ENCODE results near the gene PIK3R5. TPM values are rescaled to one million over a fixed set of nuclear protein-coding genes. Genes with fewer than 3 reads are reported as not detected.

The PIK3R5 gene
- total and polyA plus RNA-seq, 2 donors (not counting 1 experiment from before 2014, with no cell fraction given), result 63.1 to 70.0 TPM

DNA sequence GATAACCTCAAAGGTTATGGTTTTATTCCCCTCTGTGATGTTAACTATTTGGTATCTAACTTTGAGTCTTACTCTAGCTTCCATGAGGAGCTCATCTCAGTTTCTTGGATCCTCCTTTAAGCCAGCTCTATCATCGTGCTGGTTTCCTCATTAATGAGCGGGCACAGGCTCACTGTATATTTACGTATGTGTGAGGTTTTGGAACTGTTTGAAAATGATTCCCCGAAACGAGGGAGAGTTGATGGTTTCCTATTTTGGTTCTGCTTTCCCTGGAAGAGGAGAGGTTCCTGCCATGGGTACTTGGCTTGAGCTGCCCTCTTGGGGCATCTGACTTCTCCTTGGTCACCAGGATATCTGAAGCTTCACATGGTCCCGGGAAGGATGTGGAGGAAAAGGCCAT, 65.3 kb downstream of the PIK3R5 start:
- WGBS (ENCODE audit: insufficient coverage), result 58% methylated on average over 4 of the region's 6 CpGs
- TF ChIP-seq EZH2 (IDR thresholded peaks at IDR 0.05; ENCODE audit: borderline replicate concordance, insufficient read depth, low read depth, low read length, poor library complexity, severe bottlenecking), result no peak
- no peak for TF ChIP-seq CTCF (IDR thresholded peaks at IDR 0.05)
- H3K9me3 Mint-ChIP-seq (ENCODE audit: insufficient read depth), result no peaks in the 10 kb centered on the region
- Histone ChIP-seq H3K9ac (ENCODE audit: low read length) (no peak overlapping the region), H3K79me2 (ENCODE audit: control insufficient read depth, insufficient read depth, low read length) (no peaks in the 10 kb centered on the region), H3K36me3 (replicated peaks in 1 of 2; ENCODE audit: control extremely low read depth in 1 of 2, control insufficient read depth in 1 of 2, extremely low read depth in 1 of 2, insufficient read depth in 2 of 2, low read length in 1 of 2) (peaks cover 0 to 37% of the 10 kb centered on the region in 2 experiments), H3K27me3 (replicated peaks in 1 of 4; ENCODE audit: control extremely low read depth in 1 of 4, control insufficient read depth in 3 of 4, insufficient read depth in 4 of 4, low read length in 3 of 4) (no peaks in the 10 kb centered on the region), H3K4me1 (ENCODE audit: control insufficient read depth in 2 of 2, insufficient read depth in 2 of 2, low read length in 2 of 2) (peaks cover 48 to 56% of the 10 kb centered on the region in 2 donors), H4K20me1 (ENCODE audit: control insufficient read depth, insufficient read depth, low read length, poor library complexity, severe bottlenecking) (no peaks in the 10 kb centered on the region), H3K4me2 (replicated peaks; ENCODE audit: low read depth, low read length, poor library complexity, severe bottlenecking) (peak overlapping the region; percentile 54), H2AFZ (ENCODE audit: insufficient read depth, low read depth, low read length, poor library complexity, severe bottlenecking) (no peak overlapping the region), H3K9me3 (ENCODE audit: control extremely low read depth in 1 of 3, control insufficient read depth in 2 of 3, insufficient read depth in 1 of 3, low read length in 2 of 3) (no peaks in the 10 kb centered on the region), H3K27ac (ENCODE audit: low read length in 2 of 2) (peak overlapping the region; percentile 56 to 81), H3K4me3 (ENCODE audit: control extremely low read depth in 1 of 5, extremely low read depth in 1 of 5, insufficient read depth in 1 of 5, low read depth in 2 of 5, low read length in 4 of 5) (no peak overlapping the region)
- DNase-seq (no peak), ATAC-seq (ENCODE audit: low read depth) (no peak)
- peaks cover 65% of the 10 kb centered on the region for H3K4me1 Mint-ChIP-seq
- no peaks in the 10 kb centered on the region for H3K27me3 Mint-ChIP-seq
- ChIA-PET CTCF (interaction anchor here (0.6 to 4.5 kb wide), 16 partner anchors 11 to 598 kb away, joined by 3 to 41 read pairs (median 5); partner anchors contain the start of gene MFSD6L), POLR2A (interaction anchor here (1.3 kb wide), 1 partner anchor 66 kb away, joined by 5 read pairs; the partner anchor contains the start of gene PIK3R5)
- peak overlapping the region; percentile 63 for H3K4me3 Mint-ChIP-seq
- peak overlapping the region; percentile 86 for H3K27ac Mint-ChIP-seq
- intact Hi-C loops (cut with micrococcal nuclease), result loop anchor here (1.0 to 5.0 kb wide), 2 partner anchors 12 to 42 kb away; no protein-coding TSS in a partner anchor

GRCh38 chr17:8898636-8899035, 66.9 kb downstream of the PIK3R5 start:
- Histone ChIP-seq H3K27me3 (replicated peaks in 1 of 4; ENCODE audit: control extremely low read depth in 1 of 4, control insufficient read depth in 3 of 4, insufficient read depth in 4 of 4, low read length in 3 of 4) (no peaks in the 10 kb centered on the region), H3K79me2 (ENCODE audit: control insufficient read depth, insufficient read depth, low read length) (no peaks in the 10 kb centered on the region), H3K4me1 (ENCODE audit: control insufficient read depth in 2 of 2, insufficient read depth in 2 of 2, low read length in 2 of 2) (peaks cover 43 to 54% of the 10 kb centered on the region in 2 donors), H3K4me3 (ENCODE audit: control extremely low read depth in 1 of 5, extremely low read depth in 1 of 5, insufficient read depth in 1 of 5, low read depth in 2 of 5, low read length in 4 of 5) (no peak overlapping the region), H3K36me3 (replicated peaks in 1 of 2; ENCODE audit: control extremely low read depth in 1 of 2, control insufficient read depth in 1 of 2, extremely low read depth in 1 of 2, insufficient read depth in 2 of 2, low read length in 1 of 2) (peaks cover 0 to 29% of the 10 kb centered on the region in 2 experiments), H3K27ac (ENCODE audit: low read length in 2 of 2) (peak overlapping the region; percentile 70 to 81), H4K20me1 (ENCODE audit: control insufficient read depth, insufficient read depth, low read length, poor library complexity, severe bottlenecking) (no peaks in the 10 kb centered on the region), H3K9me3 (ENCODE audit: control extremely low read depth in 1 of 3, control insufficient read depth in 2 of 3, insufficient read depth in 1 of 3, low read length in 2 of 3) (no peaks in the 10 kb centered on the region), H2AFZ (ENCODE audit: insufficient read depth, low read depth, low read length, poor library complexity, severe bottlenecking) (no peak overlapping the region), H3K9ac (ENCODE audit: low read length) (no peak overlapping the region), H3K4me2 (replicated peaks; ENCODE audit: low read depth, low read length, poor library complexity, severe bottlenecking) (peak overlapping the region; percentile 46)
- no peak for ATAC-seq (ENCODE audit: low read depth)
- Mint-ChIP-seq H3K4me3 (peak overlapping the region; percentile 53), H3K27me3 (no peaks in the 10 kb centered on the region), H3K4me1 (peaks cover 57% of the 10 kb centered on the region), H3K9me3 (ENCODE audit: insufficient read depth) (no peaks in the 10 kb centered on the region), H3K27ac (peak overlapping the region; percentile 95)
- CTCF ChIA-PET, result interaction anchor here (0.8 to 4.5 kb wide), 6 partner anchors 41 to 116 kb away, joined by 3 to 41 read pairs (median 3); no protein-coding TSS in a partner anchor
- intact Hi-C loops (cut with micrococcal nuclease), result loop anchor here (1.0 to 2.0 kb wide), 3 partner anchors 40 to 152 kb away; no protein-coding TSS in a partner anchor
- no peak for DNase-seq
- TF ChIP-seq EZH2 (IDR thresholded peaks at IDR 0.05; ENCODE audit: borderline replicate concordance, insufficient read depth, low read depth, low read length, poor library complexity, severe bottlenecking) (no peak), CTCF (IDR thresholded peaks at IDR 0.05) (no peak)
- WGBS (ENCODE audit: insufficient coverage), result no CpG with 5 or more reads among the region's 6 CpGs
- POLR2A ChIA-PET, result interaction anchor here (1.6 kb wide), 1 partner anchor 67 kb away, joined by 7 read pairs; the partner anchor contains the start of gene PIK3R5

Measured in B cell (primary cell).